Gastrocnemius medialis (tissue), 4 donors: ENCODE data around the gene FFAR2. TPM values are rescaled to one million over a fixed set of nuclear protein-coding genes. Genes with fewer than 3 reads are reported as not detected.
A peak's percentile ranks its signal among the peaks of the same experiment; 100 is the strongest.

Experiments
- ATAC-seq, 2 donors: fragments of 150-250 bp; one replicate each; pipeline ENCODE4 v1.9.1; 2016
- DNase-seq, 2 donors: peaks; one replicate each; pipeline ENCODE4 v3.0.0-alpha.2; 2019
- H3K27ac ChIP-seq, 4 donors: fragments of 200-600 bp; sonication (generic); 1 replicate in 1 of 4; 2 replicates in 3 of 4; pipeline ENCODE4 v1.5.1; 2016 to 2018; ENCODE audit warnings: mild to moderate bottlenecking in 2 of 4, moderate library complexity in 1 of 4
- H3K27me3 ChIP-seq, 3 donors: fragments of 200-600 bp; sonication (generic) in 2 of 3; 1 replicate in 1 of 3; 2 replicates in 2 of 3; pipeline versions ENCODE4 v1.5.1 to v1.6.0; 2016 to 2019; ENCODE audit warnings: mild to moderate bottlenecking in 1 of 3, moderate library complexity in 1 of 3
- H3K36me3 ChIP-seq, 2 donors: fragments of 200-600 bp; sonication (generic) in 1 of 2; one replicate each; pipeline ENCODE4 v1.5.1; 2017 to 2018
- H3K4me1 ChIP-seq, 2 donors: fragments of 200-600 bp; sonication (generic) in 1 of 2; one replicate each; pipeline ENCODE4 v1.5.1; 2016 to 2017; ENCODE audit warnings: mild to moderate bottlenecking in 2 of 2
- H3K4me3 ChIP-seq, 4 donors: fragments of 200-600 bp; sonication (generic) in 3 of 4; 1 replicate in 1 of 4; 2 replicates in 3 of 4; pipeline ENCODE4 v1.5.1; 2016 to 2019; ENCODE audit warnings: mild to moderate bottlenecking in 2 of 4
- H3K9me3 ChIP-seq, 3 donors: fragments of 200-600 bp; sonication (generic) in 2 of 3; 1 replicate in 1 of 3; 2 replicates in 2 of 3; pipeline ENCODE4 v1.5.1; 2016 to 2019
- CTCF ChIP-seq, 5 experiments: fragments of 450-650 bp in 3 of 5; fragments of 200-600 bp in 2 of 5; sonication (generic) in 2 of 5; IDR thresholded peaks in 4 of 5; conservative IDR thresholded peaks in 1 of 5; 1 replicate in 4 of 5; 2 replicates in 1 of 5; pipeline ENCODE4 v1.5.1; 2016 to 2019; ENCODE audit warnings: antibody characterized with exemption in 5 of 5, mild to moderate bottlenecking in 3 of 5, moderate library complexity in 3 of 5
- POLR2A ChIP-seq, 2 donors: fragments of 450-650 bp; IDR thresholded peaks; one replicate each; pipeline ENCODE4 v1.6.1; 2017; ENCODE audit warnings: antibody characterized with exemption in 2 of 2, mild to moderate bottlenecking in 2 of 2, moderate library complexity in 2 of 2
- in situ Hi-C, 4 donors: fragments of 200-750 bp; cut with MboI; loops; one replicate each; pipeline versions ENCODE4 v1.15.0 to v1.8.0; 2017; ENCODE audit warnings: low sequenced_read_pairs in 4 of 4
- intact Hi-C: fragments of 100-400 bp; cut with DNase I; formaldehyde crosslinking; loops from one replicate; pipeline ENCODE4 v1.15.1; 2023; ENCODE audit warnings: low total_unique reads
- total RNA-seq, 4 donors: library from RNA; depleted of rRNA; stranded (reverse); fragments of >200 nt; gene quantifications; one replicate each; pipeline versions ENCODE4 v1.1.0 to v1.2.3, GENCODE V29; 2016

Gene FFAR2
- total RNA-seq, 4 donors from 2014 or later, result not detected

GRCh38 chr19:35490364-35490763, 42.3 kb downstream of the FFAR2 start, which contains the start of gene KRTDAP:
TSS of gene KRTDAP (minus strand) at chr19:35490464. CDS start at chr19:35490442, 22 bp downstream.
- no peak for ATAC-seq
- peaks cover 0 to 3% of the 10 kb centered on the region in 2 donors for H3K4me1 ChIP-seq
- no peaks in the 10 kb centered on the region for H3K9me3 ChIP-seq
- DNase-seq, result no peak
- no peak within 1 kb of the TSS for H3K27ac ChIP-seq
- TF ChIP-seq POLR2A (IDR thresholded peaks at IDR 0.05), result no peak
- TF ChIP-seq CTCF (IDR thresholded peaks at IDR 0.05 in 4 of 5, conservative IDR thresholded peaks at IDR 0.05 in 1 of 5), result no peak
- in situ Hi-C loops, result loop anchor here in 1 of 4 donors (10.0 kb wide), 1 partner anchor 146 kb away; the partner anchor contains the start of gene FFAR1
- H3K27me3 ChIP-seq, result peaks cover 0 to 5% (median 0%) of the 10 kb centered on the region in 3 donors
- intact Hi-C loops, result loop anchor here (10.0 kb wide), 1 partner anchor 136 kb away; the partner anchor contains the start of gene FFAR3
- H3K36me3 ChIP-seq, result no peaks in the 10 kb centered on the region
- H3K4me3 ChIP-seq, result no peak within 1 kb of the TSS

- DNase-seq, result no peak
- no peak for ATAC-seq
- in situ Hi-C loops, result loop anchor here in 1 of 4 donors (10.0 kb wide), 1 partner anchor 147 kb away; the partner anchor contains the start of gene FFAR1
- H3K9me3 ChIP-seq, result no peaks in the 10 kb centered on the region
- no peaks in the 10 kb centered on the region for H3K36me3 ChIP-seq
- intact Hi-C loops, result loop anchor here (10.0 kb wide), 1 partner anchor 137 kb away; the partner anchor contains the start of gene FFAR3
- H3K27me3 ChIP-seq, result peaks cover 0 to 5% (median 0%) of the 10 kb centered on the region in 3 donors
- peaks cover 0 to 3% of the 10 kb centered on the region in 2 donors for H3K4me1 ChIP-seq
- H3K4me3 ChIP-seq, result no peak overlapping the region
- TF ChIP-seq POLR2A (IDR thresholded peaks at IDR 0.05) (no peak), CTCF (IDR thresholded peaks at IDR 0.05 in 4 of 5, conservative IDR thresholded peaks at IDR 0.05 in 1 of 5) (no peak)
- H3K27ac ChIP-seq, result no peak overlapping the region
These were observed 43.8 kb downstream of the FFAR2 start for GRCh38 chr19:35491836-35492360.

- no peak for ATAC-seq
- no peak for DNase-seq
- no peak overlapping the region for H3K27ac ChIP-seq
- H3K4me1 ChIP-seq, result peaks cover 0 to 3% of the 10 kb centered on the region in 2 donors
- TF ChIP-seq POLR2A (IDR thresholded peaks at IDR 0.05), result no peak
- peaks cover 0 to 5% (median 0%) of the 10 kb centered on the region in 3 donors for H3K27me3 ChIP-seq
- H3K9me3 ChIP-seq, result no peaks in the 10 kb centered on the region
- in situ Hi-C loops, result loop anchor here in 1 of 4 donors (10.0 kb wide), 1 partner anchor 149 kb away; the partner anchor contains the start of gene FFAR1
- no peaks in the 10 kb centered on the region for H3K36me3 ChIP-seq
- H3K4me3 ChIP-seq, result no peak overlapping the region
- intact Hi-C loops, result loop anchor here (10.0 kb wide), 1 partner anchor 139 kb away; the partner anchor contains the start of gene FFAR3
These were observed 45.9 kb downstream of the FFAR2 start for GRCh38 chr19:35493971-35494370.

GRCh38 chr19:35495107-35496064, 47.3 kb downstream of the FFAR2 start:
- in situ Hi-C loops, result loop anchor here in 1 of 4 donors (10.0 kb wide), 1 partner anchor 151 kb away; the partner anchor contains the start of gene FFAR1
- ATAC-seq, result peak; percentile 73 to 82
- Histone ChIP-seq H3K27me3 (peaks cover 0 to 5% (median 0%) of the 10 kb centered on the region in 3 donors), H3K4me3 (peak overlapping the region in 1 of 4 donors; percentile 7), H3K27ac (no peak overlapping the region), H3K36me3 (no peaks in the 10 kb centered on the region), H3K9me3 (no peaks in the 10 kb centered on the region), H3K4me1 (peaks cover 0 to 3% of the 10 kb centered on the region in 2 donors)
- intact Hi-C loops, result loop anchor here (1.0 to 10.0 kb wide), 2 partner anchors 141 to 226 kb away; partner anchors contain the start of gene FFAR3
- TF ChIP-seq POLR2A (IDR thresholded peaks at IDR 0.05) (no peak), CTCF (IDR thresholded peaks at IDR 0.05 in 4 of 5, conservative IDR thresholded peaks at IDR 0.05 in 1 of 5) (peak; percentile 75 to 95 (median 83))
- DNase-seq, result peak; percentile 11 to 24
